GM12878 (cell line): ENCODE measurements around the gene TMEM151A.

Source experiments
- POLR2A ChIP-seq: IDR thresholded peaks from 2 replicates; pipeline ENCODE4 v1.6.1; 2011; ENCODE audit warnings: low read depth, mild to moderate bottlenecking, low read length
- TF ChIP-seq, protein P1 (sequence below): fragments of 450-650 bp; IDR thresholded peaks from 2 replicates; pipeline ENCODE4 v1.6.1; 2017; ENCODE audit warnings: mild to moderate bottlenecking

GRCh38 chr11:66323684-66324083 lies 32.0 kb downstream of the TMEM151A start:
- no peak for TF ChIP-seq POLR2A
- TF ChIP-seq, protein P1, sequence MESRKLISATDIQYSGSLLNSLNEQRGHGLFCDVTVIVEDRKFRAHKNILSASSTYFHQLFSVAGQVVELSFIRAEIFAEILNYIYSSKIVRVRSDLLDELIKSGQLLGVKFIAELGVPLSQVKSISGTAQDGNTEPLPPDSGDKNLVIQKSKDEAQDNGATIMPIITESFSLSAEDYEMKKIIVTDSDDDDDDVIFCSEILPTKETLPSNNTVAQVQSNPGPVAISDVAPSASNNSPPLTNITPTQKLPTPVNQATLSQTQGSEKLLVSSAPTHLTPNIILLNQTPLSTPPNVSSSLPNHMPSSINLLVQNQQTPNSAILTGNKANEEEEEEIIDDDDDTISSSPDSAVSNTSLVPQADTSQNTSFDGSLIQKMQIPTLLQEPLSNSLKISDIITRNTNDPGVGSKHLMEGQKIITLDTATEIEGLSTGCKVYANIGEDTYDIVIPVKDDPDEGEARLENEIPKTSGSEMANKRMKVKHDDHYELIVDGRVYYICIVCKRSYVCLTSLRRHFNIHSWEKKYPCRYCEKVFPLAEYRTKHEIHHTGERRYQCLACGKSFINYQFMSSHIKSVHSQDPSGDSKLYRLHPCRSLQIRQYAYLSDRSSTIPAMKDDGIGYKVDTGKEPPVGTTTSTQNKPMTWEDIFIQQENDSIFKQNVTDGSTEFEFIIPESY: no peak
